ENCODE measurements around the gene BRF1.

DNA sequence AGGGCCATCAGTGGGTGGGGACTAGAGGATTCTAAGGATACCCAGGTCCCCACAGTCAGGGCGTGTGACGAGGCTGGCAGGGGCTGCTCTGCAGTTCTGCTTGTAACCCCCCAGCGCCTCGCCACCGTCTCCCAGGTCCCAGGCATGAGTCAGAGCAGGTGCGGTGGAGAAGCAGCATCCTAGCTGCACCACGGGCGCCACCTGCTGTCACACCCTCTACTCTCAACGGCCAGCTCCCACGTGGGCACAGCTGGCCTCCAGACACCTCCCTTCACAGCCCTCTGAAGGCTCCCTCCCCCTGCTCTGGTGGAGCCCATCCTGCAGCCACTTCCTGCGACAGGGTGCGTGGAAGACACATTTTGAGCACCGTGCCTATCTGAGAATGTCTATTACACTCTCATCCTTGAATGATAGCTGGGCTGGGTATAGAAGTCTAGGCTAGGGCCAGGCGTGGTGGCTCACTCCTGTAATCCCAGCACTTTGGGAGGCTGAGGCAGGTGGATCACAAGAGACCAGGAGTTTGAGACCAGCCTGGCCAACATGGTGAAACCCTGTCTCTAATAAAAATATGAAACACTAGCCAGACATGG is 112.8 kb downstream of the BRF1 start:
- no peak for TF ChIP-seq YY1 (IDR thresholded peaks at IDR 0.05; ENCODE audit: insufficient read depth, insufficient read length)
- TF ChIP-seq ZNF274 (IDR thresholded peaks at IDR 0.05; ENCODE audit: low read depth, low read length): no peak
- TF ChIP-seq SUZ12 (IDR thresholded peaks at IDR 0.05; ENCODE audit: extremely low read depth, insufficient read depth, insufficient read length): no peak

Data from NT2/D1 (cell line).